Liver (tissue), 3 donors: ENCODE results near the gene MFAP2.

ENCODE experiments used
- ATF3 ChIP-seq: IDR thresholded peaks from 2 replicates; pipeline ENCODE4 v1.6.1; 2016; ENCODE audit warnings: antibody characterized with exemption
- FOXA1 ChIP-seq: IDR thresholded peaks from 2 replicates; pipeline ENCODE4 v1.6.1; 2016; ENCODE audit warnings: antibody characterized with exemption
- JUND ChIP-seq, 2 donors: IDR thresholded peaks; 2 replicates each; pipeline ENCODE4 v1.6.1; 2016; ENCODE audit warnings: antibody characterized with exemption in 2 of 2
- NR2F2 ChIP-seq: IDR thresholded peaks from 2 replicates; pipeline ENCODE4 v1.6.1; 2016; ENCODE audit warnings: antibody characterized with exemption
- RAD21 ChIP-seq, 2 donors: IDR thresholded peaks; 2 replicates each; pipeline ENCODE4 v1.6.1; 2016; ENCODE audit warnings: antibody characterized with exemption in 2 of 2, mild to moderate bottlenecking in 2 of 2
- TAF1 ChIP-seq: conservative IDR thresholded peaks from 2 replicates; pipeline ENCODE4 v1.6.1; 2016; ENCODE audit warnings: antibody characterized with exemption, mild to moderate bottlenecking
- YY1 ChIP-seq: IDR thresholded peaks from 2 replicates; pipeline ENCODE4 v1.6.1; 2016; ENCODE audit warnings: antibody characterized with exemption, mild to moderate bottlenecking
- TF ChIP-seq, protein P1 (sequence below): fragments of 150-350 bp; IDR thresholded peaks from 2 replicates; pipeline ENCODE4 v1.5.1; 2017; ENCODE audit warnings: improper control_type of control experiment, low read depth, low read length; ENCODE audit not compliant: missing input control
- TF ChIP-seq, protein P2 (sequence below): IDR thresholded peaks from 2 replicates; pipeline ENCODE4 v1.6.1; 2016; ENCODE audit warnings: antibody characterized with exemption
- TF ChIP-seq, protein P3 (sequence below): IDR thresholded peaks from 2 replicates; pipeline ENCODE4 v1.6.1; 2016; ENCODE audit warnings: antibody characterized with exemption, mild to moderate bottlenecking
- donor health status: healthy.
- donor health status: healthy.

GRCh38 chr1:16972189-16972895, 8.1 kb downstream of the MFAP2 start:
- TF ChIP-seq JUND (IDR thresholded peaks at IDR 0.05) (no peak), ATF3 (no peak), RAD21 (IDR thresholded peaks at IDR 0.05) (no peak), TAF1 (no peak), YY1 (no peak), FOXA1 (no peak), NR2F2 (no peak)
- TF ChIP-seq, protein P1, sequence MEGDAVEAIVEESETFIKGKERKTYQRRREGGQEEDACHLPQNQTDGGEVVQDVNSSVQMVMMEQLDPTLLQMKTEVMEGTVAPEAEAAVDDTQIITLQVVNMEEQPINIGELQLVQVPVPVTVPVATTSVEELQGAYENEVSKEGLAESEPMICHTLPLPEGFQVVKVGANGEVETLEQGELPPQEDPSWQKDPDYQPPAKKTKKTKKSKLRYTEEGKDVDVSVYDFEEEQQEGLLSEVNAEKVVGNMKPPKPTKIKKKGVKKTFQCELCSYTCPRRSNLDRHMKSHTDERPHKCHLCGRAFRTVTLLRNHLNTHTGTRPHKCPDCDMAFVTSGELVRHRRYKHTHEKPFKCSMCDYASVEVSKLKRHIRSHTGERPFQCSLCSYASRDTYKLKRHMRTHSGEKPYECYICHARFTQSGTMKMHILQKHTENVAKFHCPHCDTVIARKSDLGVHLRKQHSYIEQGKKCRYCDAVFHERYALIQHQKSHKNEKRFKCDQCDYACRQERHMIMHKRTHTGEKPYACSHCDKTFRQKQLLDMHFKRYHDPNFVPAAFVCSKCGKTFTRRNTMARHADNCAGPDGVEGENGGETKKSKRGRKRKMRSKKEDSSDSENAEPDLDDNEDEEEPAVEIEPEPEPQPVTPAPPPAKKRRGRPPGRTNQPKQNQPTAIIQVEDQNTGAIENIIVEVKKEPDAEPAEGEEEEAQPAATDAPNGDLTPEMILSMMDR = no peak
- TF ChIP-seq, protein P2, sequence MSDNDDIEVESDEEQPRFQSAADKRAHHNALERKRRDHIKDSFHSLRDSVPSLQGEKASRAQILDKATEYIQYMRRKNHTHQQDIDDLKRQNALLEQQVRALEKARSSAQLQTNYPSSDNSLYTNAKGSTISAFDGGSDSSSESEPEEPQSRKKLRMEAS = no peak
- TF ChIP-seq, protein P3, sequence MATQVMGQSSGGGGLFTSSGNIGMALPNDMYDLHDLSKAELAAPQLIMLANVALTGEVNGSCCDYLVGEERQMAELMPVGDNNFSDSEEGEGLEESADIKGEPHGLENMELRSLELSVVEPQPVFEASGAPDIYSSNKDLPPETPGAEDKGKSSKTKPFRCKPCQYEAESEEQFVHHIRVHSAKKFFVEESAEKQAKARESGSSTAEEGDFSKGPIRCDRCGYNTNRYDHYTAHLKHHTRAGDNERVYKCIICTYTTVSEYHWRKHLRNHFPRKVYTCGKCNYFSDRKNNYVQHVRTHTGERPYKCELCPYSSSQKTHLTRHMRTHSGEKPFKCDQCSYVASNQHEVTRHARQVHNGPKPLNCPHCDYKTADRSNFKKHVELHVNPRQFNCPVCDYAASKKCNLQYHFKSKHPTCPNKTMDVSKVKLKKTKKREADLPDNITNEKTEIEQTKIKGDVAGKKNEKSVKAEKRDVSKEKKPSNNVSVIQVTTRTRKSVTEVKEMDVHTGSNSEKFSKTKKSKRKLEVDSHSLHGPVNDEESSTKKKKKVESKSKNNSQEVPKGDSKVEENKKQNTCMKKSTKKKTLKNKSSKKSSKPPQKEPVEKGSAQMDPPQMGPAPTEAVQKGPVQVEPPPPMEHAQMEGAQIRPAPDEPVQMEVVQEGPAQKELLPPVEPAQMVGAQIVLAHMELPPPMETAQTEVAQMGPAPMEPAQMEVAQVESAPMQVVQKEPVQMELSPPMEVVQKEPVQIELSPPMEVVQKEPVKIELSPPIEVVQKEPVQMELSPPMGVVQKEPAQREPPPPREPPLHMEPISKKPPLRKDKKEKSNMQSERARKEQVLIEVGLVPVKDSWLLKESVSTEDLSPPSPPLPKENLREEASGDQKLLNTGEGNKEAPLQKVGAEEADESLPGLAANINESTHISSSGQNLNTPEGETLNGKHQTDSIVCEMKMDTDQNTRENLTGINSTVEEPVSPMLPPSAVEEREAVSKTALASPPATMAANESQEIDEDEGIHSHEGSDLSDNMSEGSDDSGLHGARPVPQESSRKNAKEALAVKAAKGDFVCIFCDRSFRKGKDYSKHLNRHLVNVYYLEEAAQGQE = no peak
